GM13977 (cell line): Measurements from ENCODE around the gene DGKB.

ENCODE experiments used
- DNase-seq: peaks from one replicate; pipeline ENCODE4 v3.0.0; 2012; ENCODE audit warnings: low spot score
- in situ Hi-C: fragments of 300-500 bp; cut with MboI; formaldehyde crosslinking; loops from one replicate; pipeline ENCODE4 v1.12.0; 2022; ENCODE audit warnings: low sequenced_read_pairs, low pct_unique_long_range_greater_than_20kb, mixed read lengths, inconsistent platforms; ENCODE audit not compliant: unreplicated experiment
- TF ChIP-seq, protein P1 (sequence below): IDR thresholded peaks from 2 replicates; pipeline ENCODE4 v1.5.1; 2012; ENCODE audit warnings: mild to moderate bottlenecking, control low read depth; ENCODE audit not compliant: insufficient read depth; ENCODE audit errors: extremely low read depth, missing control alignments

DGKB gene

DNA sequence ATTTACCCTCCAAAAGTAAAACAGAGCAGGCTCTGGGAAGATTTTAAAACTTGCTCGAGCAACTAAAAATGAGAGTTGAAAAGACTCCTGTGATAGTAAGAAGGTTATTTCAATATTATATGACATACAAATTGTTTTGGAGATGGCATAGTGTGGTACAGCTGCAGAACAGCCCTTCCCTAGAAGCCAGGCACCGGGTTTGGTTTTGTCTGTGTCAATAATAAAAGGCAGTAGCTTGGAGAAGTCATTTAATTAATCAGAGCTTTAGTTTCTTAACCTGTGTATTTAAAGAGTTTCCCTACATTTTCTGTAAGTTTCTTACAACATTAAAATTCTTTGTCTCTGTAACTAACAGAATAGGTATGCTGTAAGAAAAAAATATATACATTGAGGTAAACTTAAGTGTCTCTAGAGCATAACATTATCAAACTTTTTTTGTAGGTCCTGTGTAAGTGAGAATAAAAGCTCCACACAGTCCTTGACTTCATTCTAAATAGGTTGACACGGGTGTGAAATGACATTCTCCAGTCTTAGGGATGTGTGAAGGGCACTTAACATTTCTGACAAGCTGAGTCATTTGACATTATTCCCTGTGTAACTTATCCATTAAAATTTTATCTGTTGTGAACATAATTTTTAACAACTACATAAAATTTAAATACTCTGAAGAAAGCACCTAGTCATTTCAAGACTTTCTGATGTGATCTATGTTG lies 488.1 kb downstream of the DGKB start:
- in situ Hi-C loops = no loop called here
- TF ChIP-seq, protein P1, sequence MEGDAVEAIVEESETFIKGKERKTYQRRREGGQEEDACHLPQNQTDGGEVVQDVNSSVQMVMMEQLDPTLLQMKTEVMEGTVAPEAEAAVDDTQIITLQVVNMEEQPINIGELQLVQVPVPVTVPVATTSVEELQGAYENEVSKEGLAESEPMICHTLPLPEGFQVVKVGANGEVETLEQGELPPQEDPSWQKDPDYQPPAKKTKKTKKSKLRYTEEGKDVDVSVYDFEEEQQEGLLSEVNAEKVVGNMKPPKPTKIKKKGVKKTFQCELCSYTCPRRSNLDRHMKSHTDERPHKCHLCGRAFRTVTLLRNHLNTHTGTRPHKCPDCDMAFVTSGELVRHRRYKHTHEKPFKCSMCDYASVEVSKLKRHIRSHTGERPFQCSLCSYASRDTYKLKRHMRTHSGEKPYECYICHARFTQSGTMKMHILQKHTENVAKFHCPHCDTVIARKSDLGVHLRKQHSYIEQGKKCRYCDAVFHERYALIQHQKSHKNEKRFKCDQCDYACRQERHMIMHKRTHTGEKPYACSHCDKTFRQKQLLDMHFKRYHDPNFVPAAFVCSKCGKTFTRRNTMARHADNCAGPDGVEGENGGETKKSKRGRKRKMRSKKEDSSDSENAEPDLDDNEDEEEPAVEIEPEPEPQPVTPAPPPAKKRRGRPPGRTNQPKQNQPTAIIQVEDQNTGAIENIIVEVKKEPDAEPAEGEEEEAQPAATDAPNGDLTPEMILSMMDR = no peak
- DNase-seq = no peak

DNA sequence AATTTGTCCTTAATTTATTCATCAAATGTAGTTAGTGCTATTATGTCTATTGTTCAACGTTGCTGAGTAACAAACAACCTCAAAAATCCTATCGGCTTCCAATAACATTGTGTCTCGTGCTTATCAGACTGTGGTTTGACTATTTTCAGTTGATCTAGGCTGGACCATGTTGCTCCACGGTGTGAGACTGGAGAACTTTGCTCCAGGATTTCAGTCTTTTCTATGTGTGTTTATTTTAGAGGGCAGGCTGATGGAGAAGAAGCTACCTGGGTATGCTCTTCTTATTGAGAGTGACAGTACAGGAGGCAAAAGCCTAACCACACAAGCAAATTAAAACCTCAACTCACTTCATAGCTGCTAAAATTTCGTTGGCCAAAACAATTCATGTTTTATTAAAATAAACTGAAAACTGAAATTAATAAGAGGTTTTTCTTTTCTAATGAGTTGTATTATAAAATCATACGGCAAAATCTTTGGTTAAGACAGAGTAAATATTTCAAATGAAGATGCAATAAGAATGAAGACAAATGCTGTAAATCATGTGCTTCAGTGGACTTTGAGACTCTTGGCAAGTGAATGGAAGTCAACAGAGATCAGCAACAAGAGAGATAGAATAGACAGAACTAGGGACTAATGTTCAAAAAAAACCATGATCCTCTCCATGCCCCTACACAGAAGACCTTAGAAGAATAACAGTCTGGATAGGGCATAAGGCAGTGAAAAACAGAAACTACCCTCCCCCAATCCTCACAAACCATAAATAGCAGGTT lies 495.1 kb downstream of the DGKB start:
- TF ChIP-seq, protein P1 = no peak
- in situ Hi-C loops = no loop called here
- DNase-seq = no peak

DNA sequence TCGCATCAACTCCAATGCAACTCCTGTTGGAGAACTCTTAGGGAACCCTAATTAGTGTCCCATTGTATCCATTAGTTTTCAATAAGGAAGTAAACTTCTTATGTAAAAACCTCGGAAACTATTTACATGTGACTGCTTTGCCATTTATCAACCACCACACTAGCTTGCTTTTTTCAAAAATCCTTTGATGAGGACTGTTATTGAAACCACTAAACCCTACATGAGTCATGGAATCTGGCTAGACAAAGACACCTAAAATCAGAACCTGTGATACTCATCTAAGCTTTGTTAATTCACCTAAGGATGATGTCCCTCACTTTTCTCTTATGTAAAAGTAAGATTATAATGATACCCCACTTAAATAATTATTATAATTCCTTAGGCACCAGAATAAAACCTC lies 499.0 kb downstream of the DGKB start:
- TF ChIP-seq, protein P1 = no peak
- no peak for DNase-seq
- in situ Hi-C loops = no loop called here

DNA sequence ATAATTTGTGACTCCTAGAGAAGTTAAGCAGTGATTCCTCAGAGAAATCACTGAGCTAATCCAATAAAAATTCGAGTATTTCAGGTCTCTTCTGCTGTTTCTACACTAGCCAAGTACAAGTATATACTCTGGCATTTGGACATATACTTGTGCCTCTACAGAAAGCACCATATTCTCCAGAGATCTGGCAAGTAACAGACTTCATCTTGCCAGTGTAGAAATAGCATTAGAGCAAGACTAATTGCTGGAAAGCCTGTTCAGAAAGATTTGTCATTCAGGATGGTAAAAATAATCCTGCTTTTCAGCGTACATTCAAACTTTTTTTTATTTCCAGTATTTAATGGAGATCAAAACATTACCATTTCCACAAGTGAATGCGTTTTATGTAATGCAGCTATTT lies 502.3 kb downstream of the DGKB start:
- in situ Hi-C loops = no loop called here
- TF ChIP-seq, protein P1 = no peak
- no peak for DNase-seq

DNA sequence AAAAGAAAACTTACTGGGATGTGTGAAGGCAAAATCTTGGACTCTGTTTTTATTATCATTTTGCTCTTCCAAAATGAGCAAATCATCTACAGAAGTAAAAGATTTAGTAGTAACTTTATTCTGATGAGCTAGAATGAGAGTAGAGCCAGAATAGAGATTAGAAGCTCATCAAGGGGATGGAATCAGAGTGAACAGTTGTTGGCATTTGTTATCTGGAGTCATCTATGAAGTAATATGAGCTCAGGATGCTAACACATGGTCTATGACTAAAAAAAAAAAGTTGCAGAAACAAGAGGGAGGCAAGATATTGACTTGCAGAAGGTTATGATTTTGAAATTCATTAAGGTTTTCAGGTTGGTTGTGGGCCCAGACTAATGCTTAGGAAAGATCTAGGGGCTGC lies 504.0 kb downstream of the DGKB start:
- in situ Hi-C loops = no loop called here
- TF ChIP-seq, protein P1 = no peak
- DNase-seq = no peak

DNA sequence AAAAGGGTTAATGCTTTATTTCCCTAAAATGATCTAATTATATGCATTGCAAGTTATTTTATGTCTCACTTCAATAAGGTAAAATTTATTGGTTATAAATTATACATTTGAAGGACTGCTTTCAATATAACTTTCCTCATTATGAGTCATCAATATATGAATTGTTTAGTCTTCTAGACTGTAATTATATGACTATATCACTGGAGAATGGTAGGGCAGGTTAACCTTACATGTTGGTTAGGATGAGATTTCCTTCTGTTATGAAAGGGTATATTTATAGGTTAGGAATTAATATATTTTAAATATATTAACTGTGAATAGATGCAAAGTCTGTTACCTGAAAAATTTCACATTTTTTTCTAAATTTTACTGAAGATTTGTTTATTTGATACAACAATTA lies 506.7 kb downstream of the DGKB start:
- TF ChIP-seq, protein P1 = no peak
- in situ Hi-C loops = no loop called here
- DNase-seq = no peak
